ENCODE data around the gene TMEM127.

- no peak for TF ChIP-seq CTCF (IDR thresholded peaks at IDR 0.05)
- TF ChIP-seq POLR2A (IDR thresholded peaks at IDR 0.05) = no peak
Measured at GRCh38 chr2:96248624-96249023, 17.2 kb downstream of the TMEM127 start.

Data from heart left ventricle (tissue), 13 donors.